HG03064 (cell line): ENCODE results near the gene KDELR3.

Experiments
- ATAC-seq: cut with Tn5 transposase; IDR thresholded peaks from one replicate; pipeline ENCODE4 v1.9.1; 2021; ENCODE audit warnings: low read depth; ENCODE audit not compliant: unreplicated experiment

The KDELR3 gene

GRCh38 chr22:38436629-38437395 lies 31.1 kb upstream of the KDELR3 start:
- ATAC-seq: no peak

DNA sequence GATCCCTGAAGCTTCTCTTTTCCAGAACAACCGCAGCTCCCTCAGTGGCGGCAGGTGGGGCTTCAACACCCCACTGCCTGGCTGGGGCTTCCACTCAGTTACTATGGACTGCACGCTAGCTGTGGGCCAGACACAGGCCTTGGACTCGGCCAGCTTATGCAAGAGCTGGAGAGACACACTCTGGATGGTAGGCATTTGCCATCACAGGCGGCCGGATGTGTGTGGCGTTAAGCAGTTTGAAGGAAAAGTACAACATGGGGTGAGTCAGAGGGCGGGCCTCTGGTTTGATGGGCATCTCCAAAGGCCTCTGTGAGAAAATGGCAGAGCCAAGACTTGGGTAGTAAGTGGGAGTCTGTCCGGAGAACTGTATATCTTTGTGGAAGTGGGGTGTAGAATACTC lies 30.5 kb upstream of the KDELR3 start:
- ATAC-seq: no peak

- no peak for ATAC-seq
These were observed 27.0 kb upstream of the KDELR3 start for GRCh38 chr22:38440747-38441350.

DNA sequence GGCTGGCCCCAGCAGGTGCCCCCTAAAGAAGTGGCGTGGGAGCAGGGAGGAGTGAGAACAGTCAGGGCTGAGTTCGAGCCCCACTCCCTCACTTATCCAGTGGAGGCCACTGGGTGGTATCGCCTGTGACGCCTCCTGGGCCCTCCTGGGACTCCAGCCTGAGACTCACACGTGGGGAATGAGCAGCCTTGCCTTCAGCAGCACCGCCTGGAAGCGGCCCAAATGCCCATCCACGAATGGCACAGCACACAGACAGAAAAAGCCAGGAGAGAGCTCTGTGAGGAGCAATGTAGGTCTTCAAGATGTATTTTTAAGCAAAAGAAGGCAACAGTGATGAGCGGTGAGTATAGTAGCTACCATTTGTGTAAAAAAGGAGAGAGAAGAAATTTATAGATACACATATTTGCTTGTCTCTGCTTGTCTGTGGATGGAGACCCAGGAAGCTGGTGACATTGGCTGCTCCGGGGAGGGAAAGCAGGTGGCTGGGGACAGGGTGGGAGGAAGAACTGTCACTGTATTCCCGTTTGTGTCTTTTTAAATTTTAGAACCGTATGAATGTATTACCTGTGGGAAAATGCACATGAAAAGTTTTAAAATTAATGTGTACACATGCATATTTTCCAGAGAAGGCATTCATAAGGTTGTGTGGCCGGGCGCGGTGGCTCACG lies 26.1 kb upstream of the KDELR3 start:
- ATAC-seq: no peak

- no peak for ATAC-seq
These were observed 24.8 kb upstream of the KDELR3 start for GRCh38 chr22:38442967-38443627.

GRCh38 chr22:38443628-38444521 lies 24.0 kb upstream of the KDELR3 start:
- no peak for ATAC-seq

- no peak for ATAC-seq
These were observed 23.1 kb upstream of the KDELR3 start for GRCh38 chr22:38444783-38445182.

DNA sequence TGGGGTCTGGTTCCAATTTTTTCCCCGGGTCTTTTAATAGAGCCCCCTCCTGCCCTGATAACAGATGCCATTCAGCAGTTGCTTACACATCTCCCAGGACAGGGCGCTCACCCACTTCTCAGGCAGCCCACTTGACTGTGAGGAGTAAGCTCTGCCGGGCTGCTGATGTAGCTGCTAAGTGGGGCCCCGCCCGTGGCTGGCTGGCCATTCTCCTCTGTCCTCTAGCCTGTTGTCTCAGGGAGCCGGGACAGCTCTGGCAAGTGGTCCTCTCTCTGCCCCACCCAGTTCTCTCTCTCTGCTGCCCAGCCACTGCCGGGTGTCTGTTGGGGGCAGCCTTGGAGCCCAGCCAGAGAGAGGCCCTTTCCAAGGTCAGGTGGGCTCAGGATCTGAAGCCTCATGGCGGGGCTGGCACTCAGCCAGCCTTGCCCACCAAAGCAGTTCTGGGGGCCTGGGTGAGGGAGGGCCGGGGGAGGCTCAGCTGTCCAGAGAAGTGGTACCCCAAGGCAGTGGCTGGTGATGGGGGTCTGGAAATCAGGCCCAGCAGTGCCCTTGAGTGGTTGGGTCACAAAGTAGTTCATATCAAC lies 21.8 kb upstream of the KDELR3 start:
- ATAC-seq: no peak

- ATAC-seq: no peak
These were observed 18.8 kb upstream of the KDELR3 start for GRCh38 chr22:38448945-38449745.

DNA sequence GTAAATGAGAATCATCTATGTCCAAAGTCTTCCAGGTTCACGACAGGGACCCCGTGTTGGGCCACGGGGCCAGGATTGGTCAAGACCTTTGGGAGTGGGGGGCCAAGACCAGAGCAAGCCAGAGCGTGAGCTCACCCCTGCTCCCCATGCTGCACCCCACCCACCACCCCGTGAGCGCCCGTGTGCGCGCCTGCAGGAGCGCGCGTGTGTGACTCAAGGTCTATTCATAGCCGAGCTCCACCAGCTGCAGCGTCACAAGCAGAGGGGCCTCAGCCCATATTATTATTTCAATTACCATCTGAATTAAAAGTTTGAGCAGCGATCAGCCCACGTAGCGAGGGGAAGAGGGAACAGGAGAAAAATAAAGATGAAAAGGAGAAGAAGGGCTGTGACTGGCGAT lies 18.1 kb upstream of the KDELR3 start:
- ATAC-seq: no peak

GRCh38 chr22:38450234-38450797 lies 17.6 kb upstream of the KDELR3 start:
- no peak for ATAC-seq

GRCh38 chr22:38451404-38451803 lies 16.5 kb upstream of the KDELR3 start:
- no peak for ATAC-seq

- no peak for ATAC-seq
These were observed 16.0 kb upstream of the KDELR3 start for GRCh38 chr22:38451864-38452263.

- no peak for ATAC-seq
These were observed 15.4 kb upstream of the KDELR3 start for GRCh38 chr22:38452373-38453065.

DNA sequence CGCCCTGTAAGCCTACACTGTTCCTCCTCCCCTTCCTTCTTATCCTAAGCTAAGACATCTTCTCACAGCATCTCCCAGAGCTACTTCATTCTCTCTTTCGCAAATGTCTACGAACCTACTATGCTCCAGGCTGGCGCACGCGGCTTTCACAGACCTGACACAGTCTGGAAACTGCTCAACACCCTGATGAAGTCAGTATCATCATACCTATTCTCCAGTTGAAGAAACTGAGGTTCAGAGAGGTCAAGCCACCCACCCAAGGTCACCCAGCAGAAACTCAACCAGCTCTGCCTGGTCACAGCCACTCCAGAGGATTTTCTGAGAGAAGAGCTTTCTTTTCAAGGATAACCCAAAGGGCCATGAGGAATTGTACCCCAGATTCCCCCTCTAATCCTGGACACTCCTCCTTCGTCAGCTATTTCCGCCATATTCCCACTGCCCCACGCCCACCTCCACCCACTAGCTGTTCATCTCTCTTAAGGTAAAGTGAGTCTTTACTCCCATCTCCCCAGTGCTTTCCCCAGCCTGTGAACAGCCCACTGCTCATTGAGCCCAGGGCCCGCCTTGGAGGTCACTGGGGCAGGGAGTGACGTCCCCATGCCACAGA lies 14.7 kb upstream of the KDELR3 start:
- no peak for ATAC-seq

- ATAC-seq: no peak
These were observed 13.9 kb upstream of the KDELR3 start for GRCh38 chr22:38453996-38454352.

- ATAC-seq: no peak
These were observed 13.4 kb upstream of the KDELR3 start for GRCh38 chr22:38454353-38455075.
